Smooth muscle cell (in vitro differentiated cells): Measurements from ENCODE around the gene DEFB113. TPM values are rescaled to one million over a fixed set of nuclear protein-coding genes. Genes with fewer than 3 reads are reported as not detected.
A peak's percentile ranks its signal among the peaks of the same experiment; 100 is the strongest.

Experiments used
- DNase-seq: peaks from one replicate; lab custom pipeline; 2025; ENCODE audit not compliant: unreplicated experiment; lab: John Stamatoyannopoulos, UW
- H2AFZ ChIP-seq: fragments of 200-600 bp; sonication (generic); 2 replicates; pipeline ENCODE4 v1.6.0; 2016; ENCODE audit warnings: antibody characterized with exemption, low read depth, mild to moderate bottlenecking
- H3F3A ChIP-seq: fragments of 200-600 bp; sonication (generic); 2 replicates; pipeline ENCODE4 v1.6.0; 2017; ENCODE audit warnings: antibody characterized with exemption, low read depth
- H3K27ac ChIP-seq: fragments of 200-600 bp; sonication (generic); 2 replicates; pipeline ENCODE4 v1.5.1; 2016; ENCODE audit warnings: low read depth, mild to moderate bottlenecking
- H3K27me3 ChIP-seq: fragments of 200-600 bp; sonication (generic); 2 replicates; pipeline ENCODE4 v1.6.1; 2016; ENCODE audit warnings: low read depth, mild to moderate bottlenecking
- H3K36me3 ChIP-seq: fragments of 200-600 bp; sonication (generic); 2 replicates; pipeline ENCODE4 v1.5.1; 2016; ENCODE audit warnings: low read depth
- H3K4me1 ChIP-seq: fragments of 200-600 bp; sonication (generic); 2 replicates; pipeline ENCODE4 v1.5.1; 2016; ENCODE audit warnings: low read depth
- H3K4me2 ChIP-seq: fragments of 200-600 bp; sonication (generic); 2 replicates; pipeline ENCODE4 v1.6.0; 2016; ENCODE audit warnings: mild to moderate bottlenecking
- H3K4me3 ChIP-seq: fragments of 200-600 bp; sonication (generic); 2 replicates; pipeline ENCODE4 v1.5.1; 2016; ENCODE audit warnings: mild to moderate bottlenecking
- H3K79me2 ChIP-seq: fragments of 200-600 bp; sonication (generic); 2 replicates; pipeline ENCODE4 v1.6.0; 2016; ENCODE audit warnings: low read depth, mild to moderate bottlenecking
- H3K9ac ChIP-seq: fragments of 200-600 bp; sonication (generic); 2 replicates; pipeline ENCODE4 v1.6.0; 2016; ENCODE audit warnings: low read depth
- H3K9me3 ChIP-seq: fragments of 200-600 bp; sonication (generic); replicated peaks from 2 replicates; pipeline ENCODE4 v1.5.1; 2016; ENCODE audit warnings: low read depth
- H4K20me1 ChIP-seq: fragments of 200-600 bp; sonication (generic); 2 replicates; pipeline ENCODE4 v1.6.0; 2016; ENCODE audit warnings: low read depth
- WGBS: methylation state at CpG from one replicate; pipeline ENCODE4 v1.1.7; 2016; ENCODE audit warnings: low lambda C conversion rate; 5-methylcytosine and 5-hydroxymethylcytosine counted together
- polyA plus RNA-seq: library from polyadenylated mRNA; unstranded; fragments of >200 nt; fragmentation: Nextera tagmentation; extraction: Ambion mirVana; gene quantifications from 2 replicates; pipeline ENCODE4 v1.2.1, GENCODE V29; 2016
- total RNA-seq: library from RNA; depleted of rRNA; stranded (reverse); fragments of >200 nt; gene quantifications from 2 replicates; pipeline ENCODE4 v1.2.3, GENCODE V29; 2014
- TF ChIP-seq, protein P1 (sequence below): fragments of 200-600 bp; sonication (generic); IDR thresholded peaks from 2 replicates; pipeline ENCODE4 v1.5.1; 2017; ENCODE audit warnings: borderline replicate concordance, mild to moderate bottlenecking, antibody characterized with exemption; ENCODE audit not compliant: insufficient read depth, poor library complexity, severe bottlenecking

Gene DEFB113
- total and polyA plus RNA-seq, 2 experiments from 2014 or later, result not detected

DNA sequence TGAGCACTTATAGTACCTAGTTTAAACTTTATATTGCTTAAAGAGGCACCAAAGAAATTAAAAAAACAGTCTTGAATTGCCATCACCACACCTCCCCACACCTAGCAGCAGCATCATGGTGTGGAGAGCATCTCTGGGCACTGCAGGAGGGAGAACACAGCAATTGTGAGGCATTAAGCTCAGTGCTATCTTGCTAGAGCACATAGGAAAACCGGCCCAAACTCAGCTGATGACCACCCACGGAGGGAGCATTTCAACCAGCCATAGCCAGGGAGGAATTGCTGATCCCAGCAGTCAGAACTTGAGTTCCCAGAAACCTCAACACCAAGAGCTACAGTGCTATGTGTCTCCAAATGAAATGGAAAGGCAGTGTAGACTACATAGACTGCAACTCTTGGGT lies 19.5 kb upstream of the DEFB113 start:
- TF ChIP-seq, protein P1, sequence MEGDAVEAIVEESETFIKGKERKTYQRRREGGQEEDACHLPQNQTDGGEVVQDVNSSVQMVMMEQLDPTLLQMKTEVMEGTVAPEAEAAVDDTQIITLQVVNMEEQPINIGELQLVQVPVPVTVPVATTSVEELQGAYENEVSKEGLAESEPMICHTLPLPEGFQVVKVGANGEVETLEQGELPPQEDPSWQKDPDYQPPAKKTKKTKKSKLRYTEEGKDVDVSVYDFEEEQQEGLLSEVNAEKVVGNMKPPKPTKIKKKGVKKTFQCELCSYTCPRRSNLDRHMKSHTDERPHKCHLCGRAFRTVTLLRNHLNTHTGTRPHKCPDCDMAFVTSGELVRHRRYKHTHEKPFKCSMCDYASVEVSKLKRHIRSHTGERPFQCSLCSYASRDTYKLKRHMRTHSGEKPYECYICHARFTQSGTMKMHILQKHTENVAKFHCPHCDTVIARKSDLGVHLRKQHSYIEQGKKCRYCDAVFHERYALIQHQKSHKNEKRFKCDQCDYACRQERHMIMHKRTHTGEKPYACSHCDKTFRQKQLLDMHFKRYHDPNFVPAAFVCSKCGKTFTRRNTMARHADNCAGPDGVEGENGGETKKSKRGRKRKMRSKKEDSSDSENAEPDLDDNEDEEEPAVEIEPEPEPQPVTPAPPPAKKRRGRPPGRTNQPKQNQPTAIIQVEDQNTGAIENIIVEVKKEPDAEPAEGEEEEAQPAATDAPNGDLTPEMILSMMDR, result no peak
- 81% methylated on average over 2 of the region's 2 CpGs for WGBS
- DNase-seq, result no peak
- Histone ChIP-seq H3K4me3 (no peak overlapping the region), H3K27me3 (no peaks in the 10 kb centered on the region), H3K4me1 (no peaks in the 10 kb centered on the region), H3K9ac (no peak overlapping the region), H2AFZ (no peak overlapping the region), H3F3A (no peaks in the 10 kb centered on the region), H3K4me2 (no peak overlapping the region), H3K27ac (no peak overlapping the region), H4K20me1 (no peaks in the 10 kb centered on the region), H3K36me3 (no peaks in the 10 kb centered on the region), H3K79me2 (no peaks in the 10 kb centered on the region), H3K9me3 (no peaks in the 10 kb centered on the region)

DNA sequence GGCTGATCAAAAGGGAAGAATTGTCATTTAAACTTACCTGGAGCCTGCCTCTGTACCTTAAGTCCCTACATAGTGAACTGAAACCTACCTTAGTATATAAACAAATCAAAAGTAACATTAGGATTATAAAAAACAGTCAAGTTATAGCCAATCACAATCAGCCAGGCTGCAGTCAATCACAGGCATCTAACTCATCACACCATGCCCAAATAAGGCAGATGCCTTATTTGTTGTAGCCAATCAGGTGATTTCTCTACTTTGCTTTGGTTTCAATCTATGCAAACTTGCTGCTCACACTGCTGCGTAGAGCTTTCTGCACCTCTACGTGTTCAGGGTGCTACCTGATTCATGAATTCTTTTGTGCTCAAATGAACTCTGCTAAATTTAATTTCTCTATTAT lies 18.3 kb upstream of the DEFB113 start:
- Histone ChIP-seq H3K79me2 (no peaks in the 10 kb centered on the region), H3K9ac (no peak overlapping the region), H3K4me1 (no peaks in the 10 kb centered on the region), H4K20me1 (no peaks in the 10 kb centered on the region), H3K4me2 (no peak overlapping the region), H3K27me3 (no peaks in the 10 kb centered on the region), H3K9me3 (no peaks in the 10 kb centered on the region), H3K36me3 (no peaks in the 10 kb centered on the region), H3F3A (no peaks in the 10 kb centered on the region), H3K27ac (no peak overlapping the region), H2AFZ (no peak overlapping the region), H3K4me3 (no peak overlapping the region)
- WGBS, result 94% methylated on average over 2 of the region's 2 CpGs
- DNase-seq, result no peak
- TF ChIP-seq, protein P1, result no peak

DNA sequence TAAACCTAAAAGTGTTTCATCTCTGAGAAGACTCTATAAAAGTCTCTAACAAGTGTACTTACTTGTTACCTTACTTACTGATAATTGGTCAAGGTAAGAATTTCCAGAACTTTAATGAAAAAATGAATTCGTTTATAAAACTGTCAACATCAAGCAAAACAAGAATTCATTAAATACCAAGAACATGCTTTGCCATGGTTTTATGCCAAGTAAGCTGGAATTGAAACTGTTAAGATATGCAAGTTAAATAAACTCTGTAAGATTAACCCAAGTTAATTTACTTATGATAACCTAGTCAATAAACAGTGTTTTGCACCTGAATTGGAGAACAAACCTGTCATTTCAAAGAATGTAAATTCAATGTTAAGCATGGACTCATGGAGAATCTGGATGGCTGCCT lies 17.1 kb upstream of the DEFB113 start:
- TF ChIP-seq, protein P1, result no peak
- DNase-seq, result no peak
- H3K4me3 ChIP-seq, result no peak overlapping the region
- H3K4me1 ChIP-seq, result no peaks in the 10 kb centered on the region
- no peak overlapping the region for H3K4me2 ChIP-seq
- H3K27ac ChIP-seq, result no peak overlapping the region
- H4K20me1 ChIP-seq, result no peaks in the 10 kb centered on the region
- no peak overlapping the region for H2AFZ ChIP-seq
- H3K79me2 ChIP-seq, result no peaks in the 10 kb centered on the region
- H3K9ac ChIP-seq, result no peak overlapping the region
- H3K27me3 ChIP-seq, result no peaks in the 10 kb centered on the region
- 74% methylated on average over 1 of the region's 1 CpG for WGBS
- no peaks in the 10 kb centered on the region for H3K9me3 ChIP-seq
- H3K36me3 ChIP-seq, result no peaks in the 10 kb centered on the region
- no peaks in the 10 kb centered on the region for H3F3A ChIP-seq

DNA sequence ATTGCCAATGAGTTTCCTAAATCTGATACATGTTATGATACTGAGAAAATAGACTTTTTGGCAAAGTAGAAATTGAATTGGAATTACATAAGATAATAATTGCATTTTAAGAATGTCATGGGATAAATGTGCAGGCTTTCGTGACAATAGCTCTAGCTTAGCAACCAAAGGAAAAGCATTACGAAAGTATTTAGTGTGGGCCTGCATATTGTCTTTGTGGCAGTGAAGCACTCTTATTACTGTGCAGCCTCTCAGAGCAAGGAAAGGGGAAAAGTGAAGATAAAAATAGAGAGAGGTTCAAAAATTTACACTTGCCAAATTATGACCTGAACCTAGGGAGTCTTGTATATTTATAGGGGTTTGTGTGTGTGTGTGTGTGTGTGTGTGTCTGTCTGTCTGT lies 12.6 kb upstream of the DEFB113 start:
- WGBS, result 77% methylated on average over 2 of the region's 2 CpGs

More for the DNA sequence above, 12.6 kb upstream of the DEFB113 start:
- no peak for DNase-seq
- no peak overlapping the region for H3K9ac ChIP-seq
- H4K20me1 ChIP-seq, result no peaks in the 10 kb centered on the region
- H3K27ac ChIP-seq, result peak overlapping the region; percentile 35
- H3K9me3 ChIP-seq, result no peaks in the 10 kb centered on the region
- H3K4me3 ChIP-seq, result no peak overlapping the region
- no peaks in the 10 kb centered on the region for H3K4me1 ChIP-seq
- no peak overlapping the region for H3K4me2 ChIP-seq
- H3K79me2 ChIP-seq, result no peaks in the 10 kb centered on the region
- TF ChIP-seq, protein P1, result no peak
- H3F3A ChIP-seq, result no peaks in the 10 kb centered on the region
- H2AFZ ChIP-seq, result no peak overlapping the region
- no peaks in the 10 kb centered on the region for H3K27me3 ChIP-seq
- H3K36me3 ChIP-seq, result no peaks in the 10 kb centered on the region
